Neuronal stem cell (in vitro differentiated cells): ENCODE measurements around the gene DERL2.

Source experiments
- DNase-seq: peaks from one replicate; pipeline ENCODE4 v3.0.0-alpha.2; 2013; ENCODE audit warnings: low spot score
- H2AFZ ChIP-seq: one replicate; pipeline ENCODE4 v1.6.1; 2013; ENCODE audit warnings: mild to moderate bottlenecking, low read length, inconsistent platforms
- H2AK5ac ChIP-seq: 2 replicates; pipeline ENCODE4 v1.6.1; 2013; ENCODE audit warnings: low read depth, mild to moderate bottlenecking, inconsistent platforms, low read length, moderate library complexity, mixed read lengths
- H2BK120ac ChIP-seq: 2 replicates; pipeline ENCODE4 v1.6.1; 2013; ENCODE audit warnings: low read depth, mild to moderate bottlenecking, inconsistent platforms, low read length, moderate library complexity, mixed read lengths
- H2BK12ac ChIP-seq: one replicate; pipeline ENCODE4 v1.6.1; 2013; ENCODE audit warnings: low read length, inconsistent platforms
- H2BK15ac ChIP-seq: 2 replicates; pipeline ENCODE4 v1.6.1; 2013; ENCODE audit warnings: mild to moderate bottlenecking, low read length, inconsistent platforms, mixed read lengths
- H2BK5ac ChIP-seq: one replicate; pipeline ENCODE4 v1.6.1; 2013; ENCODE audit warnings: inconsistent platforms, mild to moderate bottlenecking, low read length, moderate library complexity
- H3K14ac ChIP-seq: one replicate; pipeline ENCODE4 v1.6.1; 2013; ENCODE audit warnings: low read length, inconsistent platforms
- H3K18ac ChIP-seq: 2 replicates; pipeline ENCODE4 v1.6.1; 2013; ENCODE audit warnings: low read length, inconsistent platforms
- H3K23ac ChIP-seq: 2 replicates; pipeline ENCODE4 v1.6.1; 2013; ENCODE audit warnings: low read depth, mild to moderate bottlenecking, mixed read lengths, low read length, inconsistent platforms; ENCODE audit not compliant: poor library complexity
- H3K27ac ChIP-seq: replicated peaks from 3 replicates; pipeline ENCODE4 v1.5.1; 2013; ENCODE audit warnings: low read length, inconsistent platforms
- H3K27me3 ChIP-seq, 3 experiments: 2 replicates each; pipeline ENCODE4 v1.6.1; 2013; ENCODE audit warnings: low read length in 3 of 3, mild to moderate bottlenecking in 2 of 3, inconsistent platforms in 1 of 3, low read depth in 1 of 3, mixed read lengths in 1 of 3, moderate library complexity in 1 of 3; ENCODE audit not compliant: control insufficient read depth in 3 of 3, insufficient read depth in 3 of 3
- H3K36me3 ChIP-seq, 2 donors: replicated peaks in 1 of 2; 2 replicates each; pipeline ENCODE4 v1.6.1; 2013; ENCODE audit warnings: low read length in 2 of 2; ENCODE audit not compliant: control insufficient read depth in 2 of 2, insufficient read depth in 2 of 2
- H3K4ac ChIP-seq: 2 replicates; pipeline ENCODE4 v1.6.1; 2013; ENCODE audit warnings: inconsistent platforms, mild to moderate bottlenecking, low read length, moderate library complexity
- H3K4me1 ChIP-seq, 2 donors: 1 replicate in 1 of 2; 2 replicates in 1 of 2; pipeline ENCODE4 v1.6.1; 2013; ENCODE audit warnings: low read length in 2 of 2, low read depth in 1 of 2; ENCODE audit not compliant: control insufficient read depth in 2 of 2, insufficient read depth in 1 of 2
- H3K4me2 ChIP-seq: one replicate; pipeline ENCODE4 v1.6.1; 2013; ENCODE audit warnings: mild to moderate bottlenecking, low read length, inconsistent platforms; ENCODE audit not compliant: insufficient read depth, poor library complexity, severe bottlenecking
- H3K4me3 ChIP-seq, 2 donors: 2 replicates each; pipeline ENCODE4 v1.5.1; 2013; ENCODE audit warnings: low read length in 2 of 2, mild to moderate bottlenecking in 2 of 2, inconsistent platforms in 1 of 2, moderate library complexity in 1 of 2
- H3K79me1 ChIP-seq: one replicate; pipeline ENCODE4 v1.6.1; 2013; ENCODE audit warnings: low read depth, mild to moderate bottlenecking, inconsistent platforms, low read length, moderate library complexity
- H3K9ac ChIP-seq: one replicate; pipeline ENCODE4 v1.6.1; 2013; ENCODE audit warnings: mild to moderate bottlenecking, low read depth, low read length, inconsistent platforms; ENCODE audit not compliant: poor library complexity
- H3K9me3 ChIP-seq, 2 donors: replicated peaks in 1 of 2; 2 replicates each; pipeline versions ENCODE3 to v1.6.1; 2013; ENCODE audit warnings: low read length in 2 of 2, mild to moderate bottlenecking in 2 of 2, inconsistent platforms in 1 of 2, low read depth in 1 of 2, mixed read lengths in 1 of 2, moderate library complexity in 1 of 2; ENCODE audit not compliant: control insufficient read depth in 2 of 2, insufficient read depth in 1 of 2
- H4K8ac ChIP-seq: one replicate; pipeline ENCODE4 v1.6.1; 2013; ENCODE audit warnings: low read depth, mild to moderate bottlenecking, inconsistent platforms, low read length, moderate library complexity
- H4K91ac ChIP-seq: one replicate; pipeline ENCODE4 v1.6.1; 2013; ENCODE audit warnings: low read length, low read depth, mild to moderate bottlenecking, inconsistent platforms; ENCODE audit not compliant: poor library complexity
- WGBS, 2 donors: extraction: QIAGEN DNeasy Blood & Tissue Kit; methylation state at CpG; one replicate each; pipeline ENCODE4 v1.1.7; 2013; ENCODE audit warnings: missing lambda C conversion rate in 2 of 2, mixed read lengths in 1 of 2; ENCODE audit not compliant: insufficient read length in 2 of 2, insufficient replicate concordance in 1 of 2; ENCODE audit errors: extremely low coverage in 2 of 2; 5-methylcytosine and 5-hydroxymethylcytosine counted together

The DERL2 gene

GRCh38 chr17:5468075-5468473 lies 17.9 kb downstream of the DERL2 start:
- Histone ChIP-seq H3K27me3 (no peaks in the 10 kb centered on the region), H2BK12ac (peak overlapping the region; percentile 0), H3K27ac (peak overlapping the region; percentile 72), H3K4ac (no peak overlapping the region), H2BK5ac (peak overlapping the region; percentile 63), H2AK5ac (peak overlapping the region; percentile 57), H3K9ac (peak overlapping the region; percentile 91), H3K4me1 (peaks cover 0 to 6% of the 10 kb centered on the region in 2 donors), H4K8ac (no peak overlapping the region), H3K23ac (no peak overlapping the region), H3K9me3 (no peaks in the 10 kb centered on the region), H2BK120ac (no peak overlapping the region), H3K79me1 (peaks cover 7% of the 10 kb centered on the region), H4K91ac (no peak overlapping the region), H2BK15ac (no peak overlapping the region), H3K14ac (no peak overlapping the region), H3K4me3 (peak overlapping the region; percentile 92 to 95), H3K36me3 (peaks cover 4 to 55% of the 10 kb centered on the region in 2 donors), H3K18ac (peak overlapping the region; percentile 32), H2AFZ (peak overlapping the region; percentile 98), H3K4me2 (peak overlapping the region; percentile 63)
- no CpG with 5 or more reads among the region's 17 CpGs for WGBS, 2 donors
- no peak for DNase-seq

GRCh38 chr17:5467416-5467815 lies 18.6 kb downstream of the DERL2 start:
- H3K4me3 ChIP-seq, result peak overlapping the region; percentile 92 to 95
- no peak overlapping the region for H3K23ac ChIP-seq
- H3K18ac ChIP-seq, result no peak overlapping the region
- peak overlapping the region; percentile 9 for H2AFZ ChIP-seq
- DNase-seq, result no peak
- H3K27ac ChIP-seq, result no peak overlapping the region
- H3K36me3 ChIP-seq, result peaks cover 4 to 55% of the 10 kb centered on the region in 2 donors
- no peak overlapping the region for H2BK120ac ChIP-seq
- H2AK5ac ChIP-seq, result no peak overlapping the region
- no peak overlapping the region for H3K14ac ChIP-seq
- WGBS, 2 donors, result no CpG with 5 or more reads among the region's 8 CpGs
- peak overlapping the region; percentile 63 for H3K4me2 ChIP-seq
- no peak overlapping the region for H2BK15ac ChIP-seq
- no peak overlapping the region for H4K91ac ChIP-seq
- H3K4me1 ChIP-seq, result peaks cover 0 to 6% of the 10 kb centered on the region in 2 donors
- H2BK5ac ChIP-seq, result no peak overlapping the region
- no peak overlapping the region for H3K4ac ChIP-seq
- H3K27me3 ChIP-seq, result no peaks in the 10 kb centered on the region
- H4K8ac ChIP-seq, result no peak overlapping the region
- no peaks in the 10 kb centered on the region for H3K9me3 ChIP-seq
- H3K79me1 ChIP-seq, result peaks cover 7% of the 10 kb centered on the region
- no peak overlapping the region for H2BK12ac ChIP-seq
- H3K9ac ChIP-seq, result no peak overlapping the region

GRCh38 chr17:5466295-5466694 lies 19.7 kb downstream of the DERL2 start:
- no peak overlapping the region for H3K18ac ChIP-seq
- no peak overlapping the region for H2AFZ ChIP-seq
- H2AK5ac ChIP-seq, result no peak overlapping the region
- no peak overlapping the region for H2BK15ac ChIP-seq
- no peaks in the 10 kb centered on the region for H3K27me3 ChIP-seq
- peaks cover 7% of the 10 kb centered on the region for H3K79me1 ChIP-seq
- H3K14ac ChIP-seq, result no peak overlapping the region
- no peak overlapping the region for H2BK12ac ChIP-seq
- no peak overlapping the region for H3K23ac ChIP-seq
- no peak overlapping the region for H3K4ac ChIP-seq
- H2BK120ac ChIP-seq, result no peak overlapping the region
- H3K9ac ChIP-seq, result no peak overlapping the region
- peaks cover 0 to 6% of the 10 kb centered on the region in 2 donors for H3K4me1 ChIP-seq
- DNase-seq, result no peak
- no peak overlapping the region for H3K4me2 ChIP-seq
- H2BK5ac ChIP-seq, result no peak overlapping the region
- H3K4me3 ChIP-seq, result peak overlapping the region in 1 of 2 donors; percentile 92
- H3K9me3 ChIP-seq, result no peaks in the 10 kb centered on the region
- H4K91ac ChIP-seq, result no peak overlapping the region
- WGBS, 2 donors, result no CpG with 5 or more reads among the region's 4 CpGs
- H4K8ac ChIP-seq, result no peak overlapping the region
- H3K36me3 ChIP-seq, result peaks cover 4 to 52% of the 10 kb centered on the region in 2 donors
- H3K27ac ChIP-seq, result no peak overlapping the region

- WGBS, 2 donors, result no CpG with 5 or more reads among the region's 10 CpGs
- Histone ChIP-seq H4K91ac (no peak overlapping the region), H2AK5ac (no peak overlapping the region), H3K4me1 (peaks cover 0 to 6% of the 10 kb centered on the region in 2 donors), H3K27ac (no peak overlapping the region), H3K79me1 (peaks cover 9% of the 10 kb centered on the region), H3K36me3 (peaks cover 8 to 62% of the 10 kb centered on the region in 2 donors), H2BK5ac (no peak overlapping the region), H3K4me3 (peak overlapping the region in 1 of 2 donors; percentile 63), H3K4ac (no peak overlapping the region), H3K23ac (no peak overlapping the region), H3K4me2 (no peak overlapping the region), H2AFZ (no peak overlapping the region), H3K9me3 (no peaks in the 10 kb centered on the region), H3K27me3 (no peaks in the 10 kb centered on the region), H3K14ac (no peak overlapping the region), H4K8ac (no peak overlapping the region), H3K18ac (no peak overlapping the region), H3K9ac (no peak overlapping the region), H2BK120ac (no peak overlapping the region), H2BK12ac (no peak overlapping the region), H2BK15ac (no peak overlapping the region)
- no peak for DNase-seq
Observed at GRCh38 chr17:5464717-5465507, 21.1 kb downstream of the DERL2 start.
